22Rv1 (cell line): ENCODE measurements around the gene SAA4.

Experiments
- CTCF ChIP-seq: fragments of 450-650 bp; IDR thresholded peaks from 2 replicates; pipeline ENCODE4 v1.5.1; 2017; ENCODE audit warnings: mild to moderate bottlenecking
- ZFX ChIP-seq: fragments of 450-650 bp; IDR thresholded peaks from 2 replicates; pipeline ENCODE4 v1.6.1; 2017; ENCODE audit warnings: antibody characterized with exemption, borderline replicate concordance

DNA sequence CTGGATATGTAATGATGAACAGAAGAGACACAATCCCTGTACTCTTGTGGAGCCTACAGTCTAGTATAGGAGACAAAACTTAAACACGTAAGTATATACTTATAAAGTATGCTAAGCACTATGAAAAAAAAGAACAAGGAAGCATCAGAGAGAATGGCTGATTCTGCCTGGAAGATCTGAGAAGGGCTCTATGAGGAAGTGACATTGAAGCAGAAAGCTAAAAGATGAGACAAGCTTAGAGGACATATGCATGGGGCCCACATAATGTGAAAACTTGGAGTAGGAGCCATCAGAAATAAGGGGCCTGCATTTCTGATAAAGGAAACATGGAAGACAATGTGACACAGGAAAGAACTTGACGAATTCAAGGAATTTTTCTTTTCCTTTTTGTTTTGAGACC lies 46.0 kb upstream of the SAA4 start:
- TF ChIP-seq CTCF (no peak), ZFX (no peak)
